GM23338 (cell line): ENCODE results near the gene POLR1E.

Source experiments
- CREB1 ChIP-seq: fragments of 250-450 bp; sonication (Bioruptor Pico); IDR thresholded peaks from 2 replicates; pipeline ENCODE4 v1.5.0; 2020; ENCODE audit warnings: low read depth, mild to moderate bottlenecking, moderate library complexity
- CTCF ChIP-seq, 2 experiments: fragments of 200-600 bp in 1 of 2; sonication (generic) in 1 of 2; conservative IDR thresholded peaks; 2 replicates each; pipeline versions ENCODE4 v1.5.1 to v1.6.1; 2016 to 2017; ENCODE audit warnings: antibody characterized with exemption in 2 of 2, low read depth in 2 of 2, mild to moderate bottlenecking in 2 of 2, moderate library complexity in 1 of 2
- ETS1 ChIP-seq: IDR thresholded peaks from 2 replicates; pipeline ENCODE4 v1.6.1; 2016; ENCODE audit warnings: antibody characterized with exemption
- EZH2 ChIP-seq: fragments of 200-600 bp; sonication (generic); IDR thresholded peaks from one replicate; pipeline ENCODE4 v1.8.0; 2017; ENCODE audit warnings: antibody characterized with exemption, mild to moderate bottlenecking, low read depth; ENCODE audit not compliant: unreplicated experiment
- EZH2phosphoT487 ChIP-seq: fragments of 200-600 bp; sonication (generic); IDR thresholded peaks from one replicate; pipeline ENCODE4 v1.8.1; 2018; ENCODE audit warnings: antibody characterized with exemption; ENCODE audit not compliant: unreplicated experiment
- JUNB ChIP-seq: IDR thresholded peaks from one replicate; pipeline ENCODE4 v1.6.1; 2016; ENCODE audit warnings: antibody characterized with exemption; ENCODE audit not compliant: unreplicated experiment
- NANOG ChIP-seq: IDR thresholded peaks from 2 replicates; pipeline ENCODE4 v1.6.1; 2016; ENCODE audit warnings: antibody characterized with exemption, borderline replicate concordance
- POLR2AphosphoS5 ChIP-seq: IDR thresholded peaks from 2 replicates; pipeline ENCODE4 v1.6.1; 2016; ENCODE audit warnings: antibody characterized with exemption, low read depth
- REST ChIP-seq: IDR thresholded peaks from one replicate; pipeline ENCODE4 v1.6.1; 2018; ENCODE audit warnings: antibody characterized with exemption; ENCODE audit not compliant: unreplicated experiment
- STAT1 ChIP-seq: IDR thresholded peaks from one replicate; pipeline ENCODE4 v1.6.1; 2016; ENCODE audit warnings: antibody characterized with exemption; ENCODE audit not compliant: unreplicated experiment
- ZNF114 ChIP-seq: fragments of 250-450 bp; sonication (Bioruptor Pico); IDR thresholded peaks from 2 replicates; pipeline ENCODE4 v1.5.0; 2020; ENCODE audit warnings: mild to moderate bottlenecking, moderate library complexity
- ZNF331 ChIP-seq: fragments of 250-450 bp; sonication (Bioruptor Pico); IDR thresholded peaks from 2 replicates; pipeline ENCODE4 v1.5.0; 2020; ENCODE audit warnings: low read depth, mild to moderate bottlenecking, moderate library complexity
- ZNF462 ChIP-seq: fragments of 250-450 bp; sonication (Bioruptor Pico); IDR thresholded peaks from 2 replicates; pipeline ENCODE4 v1.5.0; 2020; ENCODE audit warnings: mild to moderate bottlenecking, moderate library complexity

GRCh38 chr9:37438359-37438758 is 47.4 kb upstream of the POLR1E start:
- TF ChIP-seq EZH2: no peak
- TF ChIP-seq STAT1: no peak
- no peak for TF ChIP-seq REST
- no peak for TF ChIP-seq CTCF (conservative IDR thresholded peaks at IDR 0.05; ENCODE audit: low read depth in 2 of 2)
- no peak for TF ChIP-seq EZH2phosphoT487
- TF ChIP-seq ZNF331 (CRISPR knock-in tag): no peak
- TF ChIP-seq POLR2AphosphoS5: no peak
- no peak for TF ChIP-seq JUNB
- TF ChIP-seq ETS1: no peak
- no peak for TF ChIP-seq NANOG
- no peak for TF ChIP-seq ZNF114 (CRISPR knock-in tag)
- TF ChIP-seq CREB1 (CRISPR knock-in tag): no peak
- no peak for TF ChIP-seq ZNF462 (CRISPR knock-in tag)
